Activated T-cell treated with anti-CD3 and anti-CD28 coated beads, Interleukin-2, amount 50 U/mL, for 4 hours (primary cell): ENCODE results near the gene BFSP1. TPM values are rescaled to one million over a fixed set of nuclear protein-coding genes. Genes with fewer than 3 reads are reported as not detected.

ENCODE experiments used
- ATAC-seq, 2 donors: fragments of 200-7000 bp; cut with Tn5 transposase; one replicate each; pipeline ENCODE4 v1.10.0; 2021
- DNase-seq: peaks from one replicate; pipeline ENCODE4 v3.0.0-alpha.2; 2020
- H3K27me3 Mint-ChIP-seq: one replicate; pipeline ENCODE4 v1.8.0; 2021; ENCODE audit warnings: low read depth, mixed read lengths
- H3K36me3 Mint-ChIP-seq: one replicate; pipeline ENCODE4 v1.8.0; 2022; ENCODE audit warnings: mixed read lengths; ENCODE audit not compliant: insufficient read depth
- H3K4me1 Mint-ChIP-seq: one replicate; pipeline ENCODE4 v1.8.0; 2021; ENCODE audit warnings: low read depth, mixed read lengths
- H3K4me3 Mint-ChIP-seq: one replicate; pipeline ENCODE4 v1.8.0; 2021; ENCODE audit warnings: mild to moderate bottlenecking, moderate library complexity, mixed read lengths
- H3K9me3 Mint-ChIP-seq: one replicate; pipeline ENCODE4 v1.8.0; 2021; ENCODE audit warnings: mixed read lengths
- total RNA-seq, 3 donors: library from RNA; stranded (reverse); gene quantifications; one replicate each; pipeline ENCODE4 v1.2.1, GENCODE V29; 2021

The BFSP1 gene
- total RNA-seq, 3 donors from 2014 or later = 0.15 to 0.45 (median 0.16) TPM

- no peaks in the 10 kb centered on the region for H3K36me3 Mint-ChIP-seq
- DNase-seq (no peak), ATAC-seq (no peak)
- H3K4me3 Mint-ChIP-seq = no peak overlapping the region
- no peaks in the 10 kb centered on the region for H3K9me3 Mint-ChIP-seq
- peaks cover 7% of the 10 kb centered on the region for H3K27me3 Mint-ChIP-seq
- no peaks in the 10 kb centered on the region for H3K4me1 Mint-ChIP-seq
Observed at GRCh38 chr20:17490501-17490900, 40.7 kb downstream of the BFSP1 start.

- no peaks in the 10 kb centered on the region for H3K36me3 Mint-ChIP-seq
- H3K9me3 Mint-ChIP-seq = no peaks in the 10 kb centered on the region
- H3K27me3 Mint-ChIP-seq = peaks cover 10% of the 10 kb centered on the region
- no peak overlapping the region for H3K4me3 Mint-ChIP-seq
- no peaks in the 10 kb centered on the region for H3K4me1 Mint-ChIP-seq
- DNase-seq (no peak), ATAC-seq (no peak)
Observed at GRCh38 chr20:17488916-17489600, 42.1 kb downstream of the BFSP1 start.

- DNase-seq (no peak), ATAC-seq (no peak)
- Mint-ChIP-seq H3K4me3 (no peak overlapping the region), H3K27me3 (peaks cover 22% of the 10 kb centered on the region), H3K9me3 (no peaks in the 10 kb centered on the region), H3K4me1 (no peaks in the 10 kb centered on the region), H3K36me3 (no peaks in the 10 kb centered on the region)
Observed at GRCh38 chr20:17485017-17485416, 46.2 kb downstream of the BFSP1 start.

DNA sequence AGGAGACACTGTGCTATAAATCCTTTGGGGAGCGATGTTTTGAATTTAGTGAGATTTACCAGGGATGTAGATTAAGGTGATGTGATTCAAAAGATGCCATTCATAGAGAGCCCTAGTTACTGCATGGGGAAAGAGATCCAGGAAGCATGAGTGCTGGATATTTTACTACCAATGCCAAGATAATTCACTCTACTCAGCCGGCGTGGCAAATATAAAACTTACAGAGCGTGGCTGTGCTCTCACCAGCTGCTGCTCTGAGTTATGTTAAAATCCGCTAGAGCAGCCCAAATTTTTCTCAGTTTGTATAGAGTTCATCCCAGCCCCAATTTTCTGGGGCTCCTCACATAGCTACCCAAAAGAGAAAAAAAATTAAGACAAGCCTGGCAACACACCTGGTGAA is 48.6 kb downstream of the BFSP1 start:
- peaks cover 21% of the 10 kb centered on the region for H3K27me3 Mint-ChIP-seq
- ATAC-seq = no peak
- no peaks in the 10 kb centered on the region for H3K9me3 Mint-ChIP-seq
- DNase-seq = no peak
- H3K4me1 Mint-ChIP-seq = no peaks in the 10 kb centered on the region
- H3K36me3 Mint-ChIP-seq = no peaks in the 10 kb centered on the region
- no peak overlapping the region for H3K4me3 Mint-ChIP-seq

GRCh38 chr20:17481661-17482060 is 49.5 kb downstream of the BFSP1 start:
- DNase-seq (no peak), ATAC-seq (no peak)
- Mint-ChIP-seq H3K4me1 (no peaks in the 10 kb centered on the region), H3K27me3 (peaks cover 21% of the 10 kb centered on the region), H3K4me3 (no peak overlapping the region), H3K36me3 (no peaks in the 10 kb centered on the region), H3K9me3 (no peaks in the 10 kb centered on the region)

DNA sequence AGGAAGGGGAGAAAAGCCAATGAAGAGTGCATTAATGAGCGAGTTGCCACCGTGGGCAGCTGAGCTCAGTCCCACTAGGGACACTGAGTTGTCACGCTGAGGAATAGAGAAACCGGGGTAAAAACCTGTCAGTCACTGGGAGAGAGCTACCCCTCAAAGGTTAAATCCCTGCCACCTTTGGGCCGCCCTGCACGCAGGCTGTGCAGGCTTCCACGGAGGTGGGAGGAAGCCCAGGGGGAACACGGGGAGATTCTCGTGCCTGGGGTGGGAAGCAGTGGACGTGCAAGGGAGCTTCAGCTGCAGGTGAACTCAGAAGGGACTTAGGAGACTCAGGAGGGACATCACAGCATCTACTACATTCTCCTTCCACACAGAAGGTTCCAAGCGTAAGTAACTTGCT is 50.5 kb downstream of the BFSP1 start:
- no peaks in the 10 kb centered on the region for H3K36me3 Mint-ChIP-seq
- no peak overlapping the region for H3K4me3 Mint-ChIP-seq
- DNase-seq (no peak), ATAC-seq (no peak)
- H3K27me3 Mint-ChIP-seq = peaks cover 15% of the 10 kb centered on the region
- H3K9me3 Mint-ChIP-seq = no peaks in the 10 kb centered on the region
- H3K4me1 Mint-ChIP-seq = no peaks in the 10 kb centered on the region

- Mint-ChIP-seq H3K9me3 (peaks cover 3% of the 10 kb centered on the region), H3K4me1 (no peaks in the 10 kb centered on the region), H3K4me3 (no peak overlapping the region), H3K27me3 (peaks cover 12% of the 10 kb centered on the region), H3K36me3 (no peaks in the 10 kb centered on the region)
- DNase-seq (no peak), ATAC-seq (no peak)
Observed at GRCh38 chr20:17479063-17479657, 52.0 kb downstream of the BFSP1 start.

DNA sequence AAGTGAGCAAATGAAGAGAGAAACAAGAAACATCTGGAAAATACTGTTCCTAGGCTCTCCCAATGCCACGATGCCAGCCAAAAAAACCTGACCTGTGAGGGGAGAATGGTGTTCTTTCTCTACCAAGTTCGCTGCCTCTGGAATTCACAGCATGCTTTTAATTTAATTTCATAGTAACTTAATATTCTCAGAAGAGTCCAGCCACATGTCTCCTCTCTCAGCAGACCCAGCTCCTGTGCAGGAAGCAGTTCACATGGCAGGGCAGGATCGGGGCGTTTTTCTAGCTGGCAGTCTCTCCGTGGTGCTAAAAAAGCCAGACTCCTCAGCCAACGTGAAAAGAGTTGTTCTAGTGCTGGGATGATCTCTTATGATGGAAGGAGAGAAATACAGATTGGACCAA is 57.5 kb downstream of the BFSP1 start:
- Mint-ChIP-seq H3K4me3 (no peak overlapping the region), H3K9me3 (peaks cover 3% of the 10 kb centered on the region), H3K4me1 (no peaks in the 10 kb centered on the region), H3K27me3 (no peaks in the 10 kb centered on the region), H3K36me3 (no peaks in the 10 kb centered on the region)
- DNase-seq = no peak
- no peak for ATAC-seq

DNA sequence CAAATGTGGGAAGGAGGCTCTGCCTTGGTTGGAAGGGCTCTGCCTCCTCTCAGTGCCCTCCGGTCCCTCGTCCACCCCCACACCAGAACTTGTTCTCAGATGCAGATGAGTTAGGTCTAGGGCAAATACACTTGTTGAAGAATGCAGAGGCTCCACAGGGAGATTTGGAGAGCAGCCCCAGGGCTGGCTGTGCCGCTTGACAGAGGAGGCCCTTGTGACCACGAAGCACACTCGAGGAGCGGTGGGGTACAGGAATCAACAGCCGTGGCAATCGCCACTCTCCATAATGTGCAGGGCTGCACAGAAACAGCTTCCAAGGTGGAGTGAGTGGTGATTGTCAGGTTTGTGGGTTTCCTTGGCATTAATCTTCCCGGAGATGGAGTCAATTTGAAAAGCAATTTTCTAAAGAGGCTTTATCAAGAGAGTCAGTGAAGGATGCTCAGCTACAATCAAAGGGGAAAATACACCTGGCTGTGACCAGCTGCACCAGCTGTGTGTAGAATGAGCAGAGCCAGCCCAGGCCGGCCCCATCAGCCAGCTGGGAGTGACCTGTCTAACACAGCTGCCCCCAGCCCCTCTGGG is 59.5 kb downstream of the BFSP1 start:
- ATAC-seq = no peak
- no peak for DNase-seq
- Mint-ChIP-seq H3K9me3 (peaks cover 3% of the 10 kb centered on the region), H3K4me3 (no peak overlapping the region), H3K27me3 (no peaks in the 10 kb centered on the region), H3K4me1 (no peaks in the 10 kb centered on the region), H3K36me3 (no peaks in the 10 kb centered on the region)

DNA sequence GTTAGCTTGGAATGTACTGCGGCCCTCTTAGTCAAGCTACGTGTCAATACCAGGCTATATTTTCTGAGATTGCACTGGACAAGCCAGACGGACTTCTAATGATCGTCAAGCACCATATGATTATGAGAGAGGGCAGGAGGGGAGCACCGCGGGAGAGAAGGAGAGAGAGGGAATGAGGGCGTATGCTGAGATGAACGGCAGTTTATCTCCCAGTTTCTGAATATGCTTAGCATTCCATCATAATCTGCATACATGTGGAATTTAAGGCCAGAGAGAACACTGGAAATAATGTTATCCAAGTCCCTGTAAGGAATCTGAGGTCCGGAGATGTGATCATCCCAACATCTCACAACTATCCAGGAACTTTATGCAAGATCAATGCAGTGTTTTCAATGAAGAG is 60.2 kb downstream of the BFSP1 start:
- no peaks in the 10 kb centered on the region for H3K27me3 Mint-ChIP-seq
- no peaks in the 10 kb centered on the region for H3K4me1 Mint-ChIP-seq
- H3K36me3 Mint-ChIP-seq = no peaks in the 10 kb centered on the region
- DNase-seq (no peak), ATAC-seq (no peak)
- H3K9me3 Mint-ChIP-seq = peaks cover 3% of the 10 kb centered on the region
- no peak overlapping the region for H3K4me3 Mint-ChIP-seq

- H3K27me3 Mint-ChIP-seq = no peaks in the 10 kb centered on the region
- peaks cover 3% of the 10 kb centered on the region for H3K9me3 Mint-ChIP-seq
Observed at GRCh38 chr20:17470521-17470920, 60.7 kb downstream of the BFSP1 start.

DNA sequence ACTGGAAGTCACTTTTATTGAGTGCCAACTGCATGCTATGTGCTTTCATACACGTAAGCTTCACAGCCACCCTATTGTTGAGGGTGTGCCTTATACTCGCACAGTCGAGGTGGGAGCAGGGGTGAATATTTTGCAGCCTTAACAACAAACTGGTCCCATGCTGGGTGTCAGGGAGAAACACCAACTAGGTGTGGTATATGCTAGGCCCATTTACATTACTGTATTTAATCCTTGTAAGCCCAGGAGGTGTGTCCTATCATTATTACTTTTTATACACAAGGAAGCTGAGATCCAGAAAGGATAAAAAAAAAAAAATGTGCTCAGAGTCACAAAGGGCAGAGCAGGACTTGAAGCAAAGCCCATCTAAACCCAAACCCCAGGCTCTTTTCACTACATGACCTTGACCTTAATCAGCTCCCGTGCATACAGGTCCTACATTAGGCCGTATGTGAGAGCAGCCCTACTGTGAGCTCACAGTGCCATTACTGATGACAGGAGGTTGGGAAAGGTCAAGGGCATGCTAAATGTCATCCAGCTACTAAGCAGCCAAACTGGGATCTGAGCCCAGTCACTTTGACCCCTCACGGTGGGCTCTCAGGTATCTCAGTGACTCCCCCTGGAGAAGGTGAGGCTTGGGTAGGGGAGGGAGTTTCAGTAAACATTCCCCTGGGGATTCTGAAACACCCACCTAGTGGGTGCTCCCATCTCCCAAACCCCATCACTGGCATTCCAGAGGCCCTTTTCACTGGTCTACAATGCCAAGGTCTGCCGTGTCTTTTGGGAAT is 61.7 kb downstream of the BFSP1 start:
- no peaks in the 10 kb centered on the region for H3K36me3 Mint-ChIP-seq
- ATAC-seq = no peak
- no peaks in the 10 kb centered on the region for H3K4me1 Mint-ChIP-seq
- no peak overlapping the region for H3K4me3 Mint-ChIP-seq
- H3K27me3 Mint-ChIP-seq = no peaks in the 10 kb centered on the region
- DNase-seq = no peak
- no peaks in the 10 kb centered on the region for H3K9me3 Mint-ChIP-seq

More at GRCh38 chr20:17470521-17470920, 60.7 kb downstream of the BFSP1 start:
- H3K4me3 Mint-ChIP-seq = no peak overlapping the region
- H3K36me3 Mint-ChIP-seq = no peaks in the 10 kb centered on the region
- DNase-seq (no peak), ATAC-seq (no peak)
- no peaks in the 10 kb centered on the region for H3K4me1 Mint-ChIP-seq

- no peaks in the 10 kb centered on the region for H3K36me3 Mint-ChIP-seq
- ATAC-seq (no peak), DNase-seq (no peak)
- H3K4me1 Mint-ChIP-seq = no peaks in the 10 kb centered on the region
- H3K9me3 Mint-ChIP-seq = no peaks in the 10 kb centered on the region
- H3K27me3 Mint-ChIP-seq = no peaks in the 10 kb centered on the region
- H3K4me3 Mint-ChIP-seq = no peak overlapping the region
Observed at GRCh38 chr20:17468073-17468840, 62.9 kb downstream of the BFSP1 start.

DNA sequence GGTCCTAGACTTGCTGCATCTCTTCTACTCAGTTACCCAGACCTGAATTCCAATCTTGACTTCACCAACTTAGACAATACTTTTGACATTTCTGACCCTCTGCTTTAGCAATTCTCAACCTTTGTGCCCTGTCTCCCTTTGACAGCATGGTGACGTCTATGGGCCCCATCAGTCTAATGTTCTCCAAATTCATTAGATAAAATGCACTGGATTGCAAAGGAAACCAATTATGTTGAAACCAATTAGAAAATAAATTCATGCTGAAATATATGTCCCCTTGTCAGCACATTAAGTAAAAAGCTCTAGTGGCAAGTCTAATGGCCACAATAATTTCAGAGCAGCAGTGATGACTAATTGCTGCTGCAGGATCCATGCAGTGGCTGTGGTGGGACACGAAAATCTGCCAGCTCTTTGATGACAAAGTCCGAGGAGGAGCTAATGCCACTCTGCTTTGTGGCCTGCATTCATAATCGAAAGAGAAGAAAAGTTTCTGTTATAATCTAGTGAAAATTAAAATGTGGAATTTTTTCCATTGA is 64.0 kb downstream of the BFSP1 start:
- H3K4me1 Mint-ChIP-seq = no peaks in the 10 kb centered on the region
- no peaks in the 10 kb centered on the region for H3K27me3 Mint-ChIP-seq
- no peak overlapping the region for H3K4me3 Mint-ChIP-seq
- DNase-seq (no peak), ATAC-seq (no peak)
- no peaks in the 10 kb centered on the region for H3K9me3 Mint-ChIP-seq
- no peaks in the 10 kb centered on the region for H3K36me3 Mint-ChIP-seq
